H9 (cell line): ENCODE results near the gene MLLT6. TPM values are rescaled to one million over a fixed set of nuclear protein-coding genes. Genes with fewer than 3 reads are reported as not detected.
A peak's percentile ranks its signal among the peaks of the same experiment; 100 is the strongest.

Source experiments
- DNase-seq: peaks from one replicate; pipeline ENCODE4 v3.0.0-alpha.2; 2017
- H2AFZ ChIP-seq: one replicate; pipeline ENCODE4 v1.6.1; 2013; ENCODE audit warnings: mild to moderate bottlenecking, low read length, control low read depth, moderate library complexity
- H2AK5ac ChIP-seq: 2 replicates; pipeline ENCODE4 v1.6.1; 2013; ENCODE audit warnings: low read length, control low read depth, mixed read lengths; ENCODE audit not compliant: insufficient read length
- H2BK120ac ChIP-seq: one replicate; pipeline ENCODE4 v1.6.1; 2013; ENCODE audit warnings: low read depth, mild to moderate bottlenecking, low read length, control low read depth, inconsistent platforms; ENCODE audit not compliant: poor library complexity, severe bottlenecking
- H2BK12ac ChIP-seq: 2 replicates; pipeline ENCODE4 v1.6.1; 2013; ENCODE audit warnings: low read length, control low read depth, mixed read lengths, low read depth; ENCODE audit not compliant: insufficient read length
- H2BK15ac ChIP-seq: 2 replicates; pipeline ENCODE4 v1.6.1; 2013; ENCODE audit warnings: low read depth, low read length, control low read depth
- H2BK20ac ChIP-seq: one replicate; pipeline ENCODE4 v1.6.1; 2013; ENCODE audit warnings: low read depth, mild to moderate bottlenecking, low read length, control low read depth, inconsistent platforms; ENCODE audit not compliant: poor library complexity, severe bottlenecking
- H2BK5ac ChIP-seq: 2 replicates; pipeline ENCODE4 v1.6.1; 2013; ENCODE audit warnings: low read length, control low read depth, mixed read lengths; ENCODE audit not compliant: insufficient read length
- H3K14ac ChIP-seq: 2 replicates; pipeline ENCODE4 v1.6.1; 2013; ENCODE audit warnings: low read length, control low read depth; ENCODE audit not compliant: insufficient read depth
- H3K18ac ChIP-seq: 2 replicates; pipeline ENCODE4 v1.6.1; 2013; ENCODE audit warnings: low read depth, mild to moderate bottlenecking, mixed read lengths, low read length, control low read depth; ENCODE audit not compliant: insufficient read length
- H3K23ac ChIP-seq: 2 replicates; pipeline ENCODE4 v1.6.1; 2013; ENCODE audit warnings: low read length, control low read depth, mixed read lengths, low read depth; ENCODE audit not compliant: insufficient read length
- H3K23me2 ChIP-seq: 2 replicates; pipeline ENCODE4 v1.6.1; 2013; ENCODE audit warnings: low read depth, mild to moderate bottlenecking, mixed read lengths, low read length, control low read depth; ENCODE audit not compliant: insufficient read length, poor library complexity, severe bottlenecking
- H3K27ac ChIP-seq: 2 replicates; pipeline ENCODE4 v1.5.1; 2013; ENCODE audit warnings: low read length, control low read depth, mixed read lengths, low read depth; ENCODE audit not compliant: insufficient read length
- H3K27me3 ChIP-seq: 2 replicates; pipeline ENCODE4 v1.6.1; 2013; ENCODE audit warnings: low read length, control low read depth, inconsistent platforms; ENCODE audit not compliant: insufficient read depth
- H3K4ac ChIP-seq: 2 replicates; pipeline ENCODE4 v1.6.1; 2013; ENCODE audit warnings: low read depth, mild to moderate bottlenecking, control low read depth, inconsistent platforms, low read length, moderate library complexity
- H3K4me1 ChIP-seq: 2 replicates; pipeline ENCODE4 v1.6.1; 2013; ENCODE audit warnings: low read length, control low read depth, inconsistent platforms; ENCODE audit not compliant: insufficient read depth
- H3K4me2 ChIP-seq: 2 replicates; pipeline ENCODE4 v1.6.1; 2013; ENCODE audit warnings: low read length, control low read depth, mixed read lengths; ENCODE audit not compliant: insufficient read length, insufficient read depth
- H3K56ac ChIP-seq: 2 replicates; pipeline ENCODE4 v1.6.1; 2013; ENCODE audit warnings: low read depth, mild to moderate bottlenecking, mixed read lengths, low read length, control low read depth; ENCODE audit not compliant: insufficient read length
- H3K79me1 ChIP-seq: 2 replicates; pipeline ENCODE4 v1.6.1; 2013; ENCODE audit warnings: low read depth, mild to moderate bottlenecking, moderate library complexity, low read length, control low read depth, inconsistent platforms; ENCODE audit not compliant: insufficient read depth, poor library complexity, severe bottlenecking
- H3K79me2 ChIP-seq: 2 replicates; pipeline ENCODE4 v1.6.1; 2013; ENCODE audit warnings: low read length, control low read depth, inconsistent platforms; ENCODE audit not compliant: insufficient read depth
- H3K9ac ChIP-seq: 2 replicates; pipeline ENCODE4 v1.6.1; 2013; ENCODE audit warnings: low read length, control low read depth, mixed read lengths; ENCODE audit not compliant: insufficient read length; ENCODE audit errors: extremely low read depth
- H3K9me3 ChIP-seq: one replicate; pipeline ENCODE4 v1.6.1; 2013; ENCODE audit warnings: low read depth, low read length, inconsistent platforms; ENCODE audit not compliant: control insufficient read depth
- H3T11ph ChIP-seq: one replicate; pipeline ENCODE4 v1.6.1; 2013; ENCODE audit warnings: mild to moderate bottlenecking, low read length, control low read depth, inconsistent platforms
- H4K20me1 ChIP-seq: one replicate; pipeline ENCODE4 v1.6.1; 2013; ENCODE audit not compliant: control insufficient read depth, insufficient read length, insufficient read depth
- H4K5ac ChIP-seq: 2 replicates; pipeline ENCODE4 v1.6.1; 2013; ENCODE audit warnings: low read depth, mild to moderate bottlenecking, mixed read lengths, low read length, control low read depth; ENCODE audit not compliant: insufficient read length
- H4K8ac ChIP-seq: replicated peaks from 2 replicates; pipeline ENCODE4 v1.6.1; 2013; ENCODE audit warnings: low read length, control low read depth, mixed read lengths, low read depth; ENCODE audit not compliant: insufficient read length
- H4K91ac ChIP-seq: 2 replicates; pipeline ENCODE4 v1.6.1; 2013; ENCODE audit warnings: low read depth, mild to moderate bottlenecking, moderate library complexity, mixed read lengths, low read length, control low read depth; ENCODE audit not compliant: insufficient read length
- H3K27ac Mint-ChIP-seq, 3 experiments: 2 replicates in 2 of 3; 3 replicates in 1 of 3; pipeline ENCODE4 v1.8.0; 2020 to 2021; ENCODE audit warnings: mixed read lengths in 3 of 3, mild to moderate bottlenecking in 1 of 3, moderate library complexity in 1 of 3
- H3K27me3 Mint-ChIP-seq: 2 replicates; pipeline ENCODE4 v1.8.0; 2021; ENCODE audit warnings: low read depth, mild to moderate bottlenecking, moderate library complexity, mixed read lengths
- H3K36me3 Mint-ChIP-seq, 3 experiments: 2 replicates in 2 of 3; 3 replicates in 1 of 3; pipeline ENCODE4 v1.8.0; 2020 to 2021; ENCODE audit warnings: low read depth in 3 of 3, mixed read lengths in 3 of 3; ENCODE audit not compliant: insufficient read depth in 1 of 3
- H3K4me1 Mint-ChIP-seq, 2 experiments: 2 replicates each; pipeline ENCODE4 v1.8.0; 2020; ENCODE audit warnings: mixed read lengths in 2 of 2
- H3K4me3 Mint-ChIP-seq, 2 experiments: 2 replicates in 1 of 2; 3 replicates in 1 of 2; pipeline ENCODE4 v1.8.0; 2020 to 2021; ENCODE audit warnings: mild to moderate bottlenecking in 2 of 2, mixed read lengths in 2 of 2, moderate library complexity in 1 of 2
- H3K9me3 Mint-ChIP-seq, 2 experiments: 2 replicates in 1 of 2; 3 replicates in 1 of 2; pipeline ENCODE4 v1.8.0; 2020; ENCODE audit warnings: mild to moderate bottlenecking in 2 of 2, mixed read lengths in 2 of 2, moderate library complexity in 1 of 2
- WGBS: extraction: QIAGEN DNeasy Blood & Tissue Kit; methylation state at CpG from one replicate; pipeline ENCODE4 v1.1.7; 2013; ENCODE audit warnings: missing lambda C conversion rate, low lambda C conversion rate, mixed read lengths; ENCODE audit not compliant: insufficient read length; ENCODE audit errors: extremely low coverage; 5-methylcytosine and 5-hydroxymethylcytosine counted together
- total RNA-seq: library from RNA; stranded (reverse); gene quantifications from 2 replicates; pipeline ENCODE4 v1.2.1, GENCODE V29; 2021
- TF ChIP-seq, protein P1 (sequence below): fragments of 200-600 bp; sonication (generic); conservative IDR thresholded peaks from 3 replicates; pipeline ENCODE4 v1.8.0; 2021; ENCODE audit warnings: antibody characterized with exemption, mild to moderate bottlenecking

MLLT6 gene
- total RNA-seq, 1 experiment from 2014 or later: 26.4 TPM

DNA sequence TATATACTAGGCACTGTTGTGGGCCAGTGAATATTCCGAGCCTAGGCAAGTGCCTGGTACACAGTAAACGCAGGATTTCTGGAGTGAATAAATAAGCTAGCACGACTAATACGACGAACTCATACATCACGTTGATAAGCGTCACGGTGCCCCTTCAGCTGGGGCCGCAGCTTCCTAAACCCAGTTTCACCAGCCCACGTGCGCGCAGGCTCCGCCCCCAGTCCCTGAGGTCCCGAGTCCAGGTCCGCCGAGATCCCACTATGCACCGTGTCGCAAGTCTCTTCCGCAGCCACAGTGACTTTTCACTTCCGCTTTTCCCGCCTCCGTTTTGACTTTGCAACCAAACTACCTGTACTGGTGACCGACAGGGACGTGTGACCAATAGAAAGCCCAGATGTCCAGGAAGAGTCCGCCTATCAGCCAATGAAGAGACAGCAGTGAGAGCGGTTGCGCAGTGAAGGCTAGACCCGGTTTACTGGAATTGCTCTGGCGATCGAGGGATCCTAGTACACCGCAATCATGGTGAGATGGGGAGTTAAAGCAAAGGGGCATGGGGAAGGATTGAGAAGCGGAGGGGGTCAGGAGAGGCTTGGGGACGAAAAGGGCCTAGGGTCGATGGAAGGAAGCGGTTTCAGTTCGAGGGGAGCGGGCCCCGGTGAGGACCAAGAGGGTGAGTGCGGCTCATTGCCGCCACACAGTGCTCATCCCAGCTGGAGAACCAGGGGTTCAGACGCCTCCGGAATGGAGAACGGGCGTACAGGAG is 47.4 kb downstream of the MLLT6 start, which contains the start of gene PSMB3:
Gene PSMB3, plus strand, starts transcription at position 434 of the 763 bp plus-strand sequence. Its CDS starts 86 bp downstream, at position 520.
- peak within 1 kb of the TSS; percentile 68 for H3K18ac ChIP-seq
- no peak within 1 kb of the TSS for H2AFZ ChIP-seq
- DNase-seq: peak; percentile 100
- H3K23me2 ChIP-seq: peaks cover 29% of the 10 kb centered on the region
- H3K4me3 Mint-ChIP-seq: peak within 1 kb of the TSS; percentile 97
- 0 out of 2 replicates have a peak, but pooled peaks cover 2% of the 10 kb centered on the region for H3K79me2 ChIP-seq
- H3K79me1 ChIP-seq: no peaks in the 10 kb centered on the region
- peaks cover 0 to 3% of the 10 kb centered on the region in 2 experiments; a peak in 2 of 5 replicates for H3K9me3 Mint-ChIP-seq
- no peak within 1 kb of the TSS for H2AK5ac ChIP-seq
- H3K4me2 ChIP-seq: peak within 1 kb of the TSS; percentile 98
- no peak within 1 kb of the TSS for H2BK20ac ChIP-seq
- H2BK5ac ChIP-seq: no peak within 1 kb of the TSS
- peak within 1 kb of the TSS; percentile 83 for H3K9ac ChIP-seq
- no CpG with 5 or more reads among the region's 44 CpGs for WGBS
- H3K14ac ChIP-seq: peak within 1 kb of the TSS; percentile 74
- peak within 1 kb of the TSS; percentile 88 to 98 (median 98) for H3K27ac Mint-ChIP-seq
- no peaks in the 10 kb centered on the region for H3K4me1 ChIP-seq
- H3K23ac ChIP-seq: no peak within 1 kb of the TSS
- H3K4ac ChIP-seq: no peak within 1 kb of the TSS
- H4K8ac ChIP-seq: no peak within 1 kb of the TSS
- peaks cover 11% of the 10 kb centered on the region for H3K27me3 Mint-ChIP-seq
- TF ChIP-seq, protein P1, sequence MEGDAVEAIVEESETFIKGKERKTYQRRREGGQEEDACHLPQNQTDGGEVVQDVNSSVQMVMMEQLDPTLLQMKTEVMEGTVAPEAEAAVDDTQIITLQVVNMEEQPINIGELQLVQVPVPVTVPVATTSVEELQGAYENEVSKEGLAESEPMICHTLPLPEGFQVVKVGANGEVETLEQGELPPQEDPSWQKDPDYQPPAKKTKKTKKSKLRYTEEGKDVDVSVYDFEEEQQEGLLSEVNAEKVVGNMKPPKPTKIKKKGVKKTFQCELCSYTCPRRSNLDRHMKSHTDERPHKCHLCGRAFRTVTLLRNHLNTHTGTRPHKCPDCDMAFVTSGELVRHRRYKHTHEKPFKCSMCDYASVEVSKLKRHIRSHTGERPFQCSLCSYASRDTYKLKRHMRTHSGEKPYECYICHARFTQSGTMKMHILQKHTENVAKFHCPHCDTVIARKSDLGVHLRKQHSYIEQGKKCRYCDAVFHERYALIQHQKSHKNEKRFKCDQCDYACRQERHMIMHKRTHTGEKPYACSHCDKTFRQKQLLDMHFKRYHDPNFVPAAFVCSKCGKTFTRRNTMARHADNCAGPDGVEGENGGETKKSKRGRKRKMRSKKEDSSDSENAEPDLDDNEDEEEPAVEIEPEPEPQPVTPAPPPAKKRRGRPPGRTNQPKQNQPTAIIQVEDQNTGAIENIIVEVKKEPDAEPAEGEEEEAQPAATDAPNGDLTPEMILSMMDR: no peak
- H3K27ac ChIP-seq: no peak within 1 kb of the TSS
- no peak within 1 kb of the TSS for H3T11ph ChIP-seq
- H2BK12ac ChIP-seq: no peak within 1 kb of the TSS
- no peak within 1 kb of the TSS for H2BK120ac ChIP-seq
- H3K9me3 ChIP-seq: no peaks in the 10 kb centered on the region
- peaks cover 17 to 28% (median 25%) of the 10 kb centered on the region in 3 experiments for H3K36me3 Mint-ChIP-seq
- no peaks in the 10 kb centered on the region for H3K27me3 ChIP-seq
- no peak within 1 kb of the TSS for H4K91ac ChIP-seq
- H2BK15ac ChIP-seq: no peak within 1 kb of the TSS
- no peak within 1 kb of the TSS for H4K5ac ChIP-seq
- peaks cover 20% of the 10 kb centered on the region in 2 experiments for H3K4me1 Mint-ChIP-seq
- H3K56ac ChIP-seq: no peak within 1 kb of the TSS
- H4K20me1 ChIP-seq: no peaks in the 10 kb centered on the region
